ENCODE results near the gene DNAAF9. TPM values are rescaled to one million over a fixed set of nuclear protein-coding genes. Genes with fewer than 3 reads are reported as not detected.

The DNAAF9 gene
- total and polyA plus RNA-seq, 2 of the 4 experiments (the other 2 are of a cell fraction): 7.9 to 8.2 TPM

GRCh38 chr20:3405139-3405538 lies 2.3 kb downstream of the DNAAF9 start:
- intact Hi-C loops (cut with micrococcal nuclease): no loop called here
- no peak overlapping the region for H2AK5ac ChIP-seq (ENCODE audit: low read depth, low read length)
- no CpG with 5 or more reads among the region's 2 CpGs for WGBS, 2 experiments (ENCODE audit: extremely low coverage in 2 of 2, insufficient read length in 1 of 2)

More at GRCh38 chr20:3405139-3405538, 2.3 kb downstream of the DNAAF9 start:
- Histone ChIP-seq H3K27ac (ENCODE audit: insufficient read depth, low read length) (no peak overlapping the region), H4K5ac (ENCODE audit: low read depth, low read length) (no peak overlapping the region), H2BK20ac (ENCODE audit: low read depth, low read length) (no peak overlapping the region), H3K23ac (ENCODE audit: low read depth, low read length) (no peak overlapping the region; the same call in 1 of the 2 replicates), H2AK9ac (replicated peaks; ENCODE audit: low read depth, low read length, poor library complexity) (no peak overlapping the region), H3K4me3 (ENCODE audit: insufficient read depth, low read depth, low read length) (no peak overlapping the region), H3K9me3 (ENCODE audit: control insufficient read depth, insufficient read depth, low read length) (no peaks in the 10 kb centered on the region), H3K9ac (ENCODE audit: low read depth, low read length) (no peak overlapping the region), H3K4me1 (ENCODE audit: control insufficient read depth, insufficient read depth, low read length) (peaks cover 5% of the 10 kb centered on the region), H3K4ac (ENCODE audit: low read depth, low read length) (no peak overlapping the region), H4K91ac (ENCODE audit: insufficient read depth, low read depth, low read length) (no peak overlapping the region), H3K36me3 (ENCODE audit: control insufficient read depth, insufficient read depth, low read length) (no peaks in the 10 kb centered on the region), H3K14ac (replicated peaks; ENCODE audit: low read depth, low read length) (no peak overlapping the region), H3K27me3 (ENCODE audit: control insufficient read depth, insufficient read depth, low read length) (no peaks in the 10 kb centered on the region), H3K9me1 (ENCODE audit: insufficient read depth, low read length) (peaks cover 5% of the 10 kb centered on the region; the same call in 1 of the 2 replicates), H2BK120ac (ENCODE audit: low read depth, low read length) (no peak overlapping the region), H3K56ac (ENCODE audit: extremely low read depth, insufficient read depth, low read length) (no peak overlapping the region), H2AFZ (replicated peaks; ENCODE audit: low read length, poor library complexity) (no peak overlapping the region), H2BK15ac (ENCODE audit: low read depth, low read length) (no peak overlapping the region), H4K20me1 (ENCODE audit: insufficient read depth, low read length) (peaks cover 50% of the 10 kb centered on the region; the same call in 1 of the 2 replicates), H3K18ac (ENCODE audit: low read depth, low read length) (no peak overlapping the region), H2BK5ac (ENCODE audit: low read depth, low read length, poor library complexity, severe bottlenecking) (no peak overlapping the region), H3K79me1 (ENCODE audit: low read depth in 1 of 2, low read length in 2 of 2) (peaks cover 18 to 62% of the 10 kb centered on the region in 2 experiments), H3K4me2 (ENCODE audit: low read depth, low read length) (no peak overlapping the region), H4K8ac (ENCODE audit: low read depth in 2 of 2, low read length in 2 of 2) (no peak overlapping the region)
- BruUV-seq (replicated peaks): no TSS peak
- DNase-seq (no peak), ATAC-seq (ENCODE audit: low read depth) (no peak)
- ChIA-PET CTCF (no interaction called here), POLR2A (ENCODE audit: unreplicated experiment) (no interaction called here)
- dilution Hi-C loops (cut with HindIII; ENCODE audit: low sequenced_read_pairs, unreplicated experiment) (no loop called here), in situ Hi-C loops (cut with MboI; ENCODE audit: low sequenced_read_pairs) (no loop called here)
- TF ChIP-seq MAFK (IDR thresholded peaks at IDR 0.05; ENCODE audit: low read depth, low read length) (no peak), RAD21 (IDR thresholded peaks at IDR 0.05; ENCODE audit: low read length) (no peak), CHD1 (IDR thresholded peaks at IDR 0.05; ENCODE audit: low read depth, low read length) (no peak), SMC3 (IDR thresholded peaks at IDR 0.05; ENCODE audit: low read depth, low read length) (no peak), RCOR1 (IDR thresholded peaks at IDR 0.05; ENCODE audit: insufficient replicate concordance, low read length) (no peak), NFE2L2 (IDR thresholded peaks at IDR 0.05; ENCODE audit: low read depth, low read length) (no peak), USF2 (IDR thresholded peaks at IDR 0.05; ENCODE audit: low read depth, low read length) (no peak), MAZ (IDR thresholded peaks at IDR 0.05; ENCODE audit: borderline replicate concordance, low read depth, low read length) (no peak), RFX5 (IDR thresholded peaks at IDR 0.05; ENCODE audit: low read depth, low read length) (no peak)
- TF ChIP-seq, protein P1, sequence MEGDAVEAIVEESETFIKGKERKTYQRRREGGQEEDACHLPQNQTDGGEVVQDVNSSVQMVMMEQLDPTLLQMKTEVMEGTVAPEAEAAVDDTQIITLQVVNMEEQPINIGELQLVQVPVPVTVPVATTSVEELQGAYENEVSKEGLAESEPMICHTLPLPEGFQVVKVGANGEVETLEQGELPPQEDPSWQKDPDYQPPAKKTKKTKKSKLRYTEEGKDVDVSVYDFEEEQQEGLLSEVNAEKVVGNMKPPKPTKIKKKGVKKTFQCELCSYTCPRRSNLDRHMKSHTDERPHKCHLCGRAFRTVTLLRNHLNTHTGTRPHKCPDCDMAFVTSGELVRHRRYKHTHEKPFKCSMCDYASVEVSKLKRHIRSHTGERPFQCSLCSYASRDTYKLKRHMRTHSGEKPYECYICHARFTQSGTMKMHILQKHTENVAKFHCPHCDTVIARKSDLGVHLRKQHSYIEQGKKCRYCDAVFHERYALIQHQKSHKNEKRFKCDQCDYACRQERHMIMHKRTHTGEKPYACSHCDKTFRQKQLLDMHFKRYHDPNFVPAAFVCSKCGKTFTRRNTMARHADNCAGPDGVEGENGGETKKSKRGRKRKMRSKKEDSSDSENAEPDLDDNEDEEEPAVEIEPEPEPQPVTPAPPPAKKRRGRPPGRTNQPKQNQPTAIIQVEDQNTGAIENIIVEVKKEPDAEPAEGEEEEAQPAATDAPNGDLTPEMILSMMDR (conservative IDR thresholded peaks at IDR 0.05; ENCODE audit: low read depth, low read length): no peak

All from IMR-90 (cell line).